Subcutaneous adipose tissue (tissue), 4 donors: ENCODE measurements around the gene EID2B. TPM values are rescaled to one million over a fixed set of nuclear protein-coding genes. Genes with fewer than 3 reads are reported as not detected.

Source experiments
- total RNA-seq, 4 donors: library from RNA; depleted of rRNA; stranded (reverse); fragments of >200 nt; gene quantifications; one replicate each; pipeline ENCODE4 v1.1.0, GENCODE V29; 2016
- TF ChIP-seq, protein P1 (sequence below): fragments of 450-650 bp; IDR thresholded peaks from one replicate; pipeline ENCODE4 v1.5.1; 2016; ENCODE audit warnings: low read depth, mild to moderate bottlenecking, control low read depth, antibody characterized with exemption, moderate library complexity

EID2B gene
- total RNA-seq, 4 donors from 2014 or later = 0.65 to 3.3 (median 2.1) TPM

DNA sequence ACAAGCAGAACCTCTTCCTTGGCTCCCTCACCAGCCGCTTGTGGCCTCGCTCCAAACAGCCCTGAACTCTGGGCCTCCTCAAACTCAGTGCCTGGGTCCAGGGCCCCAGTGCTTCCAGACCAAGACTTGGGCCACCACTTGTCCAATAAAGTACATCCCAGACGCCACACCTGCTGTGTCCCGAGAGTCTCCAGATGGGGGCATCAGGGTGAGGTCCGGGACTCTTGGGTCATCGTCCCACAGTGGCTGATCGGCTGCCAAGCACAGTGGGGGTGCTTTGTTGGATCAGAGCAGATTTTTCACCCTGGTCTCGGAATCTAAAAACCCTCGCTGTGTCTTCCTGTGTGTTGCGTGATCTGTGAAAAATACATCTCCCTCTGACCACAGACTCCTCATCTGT is 42.9 kb downstream of the EID2B start:
- TF ChIP-seq, protein P1, sequence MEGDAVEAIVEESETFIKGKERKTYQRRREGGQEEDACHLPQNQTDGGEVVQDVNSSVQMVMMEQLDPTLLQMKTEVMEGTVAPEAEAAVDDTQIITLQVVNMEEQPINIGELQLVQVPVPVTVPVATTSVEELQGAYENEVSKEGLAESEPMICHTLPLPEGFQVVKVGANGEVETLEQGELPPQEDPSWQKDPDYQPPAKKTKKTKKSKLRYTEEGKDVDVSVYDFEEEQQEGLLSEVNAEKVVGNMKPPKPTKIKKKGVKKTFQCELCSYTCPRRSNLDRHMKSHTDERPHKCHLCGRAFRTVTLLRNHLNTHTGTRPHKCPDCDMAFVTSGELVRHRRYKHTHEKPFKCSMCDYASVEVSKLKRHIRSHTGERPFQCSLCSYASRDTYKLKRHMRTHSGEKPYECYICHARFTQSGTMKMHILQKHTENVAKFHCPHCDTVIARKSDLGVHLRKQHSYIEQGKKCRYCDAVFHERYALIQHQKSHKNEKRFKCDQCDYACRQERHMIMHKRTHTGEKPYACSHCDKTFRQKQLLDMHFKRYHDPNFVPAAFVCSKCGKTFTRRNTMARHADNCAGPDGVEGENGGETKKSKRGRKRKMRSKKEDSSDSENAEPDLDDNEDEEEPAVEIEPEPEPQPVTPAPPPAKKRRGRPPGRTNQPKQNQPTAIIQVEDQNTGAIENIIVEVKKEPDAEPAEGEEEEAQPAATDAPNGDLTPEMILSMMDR = no peak

DNA sequence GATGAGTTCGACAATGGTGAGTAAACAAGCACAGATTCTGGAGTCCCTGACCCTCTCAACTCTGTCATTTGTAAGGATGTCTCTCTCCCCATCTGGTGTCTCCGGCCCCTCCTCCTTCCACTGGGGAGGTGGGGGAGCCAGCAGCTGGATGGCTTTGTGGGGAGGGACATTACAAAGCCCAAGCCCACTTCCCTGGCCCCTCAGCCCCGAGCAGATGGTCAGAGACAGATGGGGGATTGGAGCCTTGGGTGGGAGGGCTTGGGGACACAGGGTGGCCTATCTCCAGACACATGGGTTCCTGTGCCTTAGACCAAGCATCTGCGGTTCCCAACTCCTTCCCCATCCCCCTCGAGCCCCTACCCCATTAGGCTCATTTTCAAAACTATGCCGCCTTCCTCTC is 49.5 kb downstream of the EID2B start:
- TF ChIP-seq, protein P1 = no peak

DNA sequence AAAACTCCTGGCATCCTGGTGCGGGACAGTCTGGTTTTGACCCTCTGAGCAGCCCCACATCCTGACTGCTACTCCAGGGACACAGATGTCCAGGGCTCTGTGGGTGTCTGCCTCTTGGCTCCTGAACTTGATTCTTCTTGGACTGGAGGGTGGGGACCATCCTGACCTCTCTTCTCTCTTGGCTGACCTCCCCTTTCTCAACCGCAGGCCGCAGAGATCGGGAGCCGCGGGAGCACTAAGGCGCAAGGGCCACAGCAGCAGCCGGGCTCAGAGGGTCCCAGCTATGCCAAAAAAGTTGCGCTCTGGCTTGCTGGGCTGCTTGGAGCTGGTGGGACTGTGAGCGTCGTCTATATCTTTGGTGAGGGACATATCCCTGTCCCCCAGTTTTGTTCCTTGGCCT is 51.0 kb downstream of the EID2B start:
- TF ChIP-seq, protein P1 = no peak

DNA sequence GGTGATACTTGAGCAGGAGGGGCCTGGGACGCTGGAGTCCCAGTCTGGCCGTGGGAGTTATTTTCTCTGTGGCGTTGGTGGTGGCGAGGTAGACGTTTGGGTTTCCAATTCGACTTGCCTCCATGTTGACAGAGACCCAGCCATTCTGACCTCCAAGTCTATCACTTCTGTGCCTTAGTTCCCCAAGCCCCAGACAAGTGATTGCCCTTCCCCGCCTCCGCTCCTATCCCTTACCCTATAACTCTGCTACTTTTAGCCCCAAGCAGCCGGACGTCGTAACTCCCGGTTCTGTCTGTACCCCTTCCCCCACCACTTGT is 51.5 kb downstream of the EID2B start:
- TF ChIP-seq, protein P1 = no peak

Other genes starting within 250 kb of the EID2B start
- not detected for gene IFNL1, start 236.4 kb downstream of the EID2B start, total RNA-seq
- gene LRFN1, start 212.0 kb downstream of the EID2B start, total RNA-seq = 1 to 10 TPM in 1 of 4 donors, under 1 TPM in 3; 0.33 to 1.0 (median 0.82) TPM
- gene GMFG, start 196.8 kb downstream of the EID2B start, total RNA-seq = 10 to 100 TPM; 33.9 to 75.1 (median 43.2) TPM
- 10 to 100 TPM; 45.9 to 83.8 (median 49.4) TPM for gene SAMD4B, start 190.4 kb downstream of the EID2B start, total RNA-seq
- gene PAF1, start 141.7 kb downstream of the EID2B start, total RNA-seq = 10 to 100 TPM; 24.3 to 32.4 (median 30.2) TPM
- 10 to 100 TPM; 23.1 to 28.9 (median 26.4) TPM for gene MED29, start 141.5 kb downstream of the EID2B start, total RNA-seq
- 100 to 1,000 TPM in 2 of 4 donors, 10 to 100 TPM in 2; 76.9 to 156 (median 95.5) TPM for gene ZFP36, start 126.0 kb downstream of the EID2B start, total RNA-seq
- 10 to 100 TPM in 2 of 4 donors, 1 to 10 TPM in 2; 7.9 to 19.4 (median 10.0) TPM for gene PLEKHG2, start 120.2 kb downstream of the EID2B start, total RNA-seq
- gene RPS16, start 96.9 kb downstream of the EID2B start, total RNA-seq = 1,000 to 10,000 TPM; 1,086 to 2,005 (median 1,454) TPM
- 10 to 100 TPM; 41.7 to 87.4 (median 59.6) TPM for gene SUPT5H, start 87.3 kb downstream of the EID2B start, total RNA-seq
- 10 to 100 TPM; 31.9 to 50.1 (median 38.6) TPM for gene TIMM50, start 52.0 kb downstream of the EID2B start, total RNA-seq
- gene DLL3, start 33.9 kb downstream of the EID2B start, total RNA-seq = not detected
- gene SELENOV, start 17.7 kb downstream of the EID2B start, total RNA-seq = not detected
- gene EID2, start 7.3 kb upstream of the EID2B start, total RNA-seq = 10 to 100 TPM in 2 of 4 donors, 1 to 10 TPM in 2; 5.9 to 13.4 (median 9.0) TPM
- not detected for gene LGALS13, start 69.7 kb upstream of the EID2B start, total RNA-seq
- gene LGALS16, start 123.1 kb upstream of the EID2B start, total RNA-seq = not detected
- not detected for gene LGALS14, start 171.6 kb upstream of the EID2B start, total RNA-seq
- gene CLC, start 205.2 kb upstream of the EID2B start, total RNA-seq = not detected
- gene LEUTX, start 246.0 kb upstream of the EID2B start, total RNA-seq = not detected